PC-9 (cell line): ENCODE data around the gene XAB2. TPM values are rescaled to one million over a fixed set of nuclear protein-coding genes. Genes with fewer than 3 reads are reported as not detected.

ENCODE experiments used
- BruUV-seq: library from RNA; stranded (reverse); fragments of 400-500 nt; replicated peaks from 2 replicates; lab custom pipeline; 2021; lab: Mats Ljungman, UMichigan
- CTCF ChIA-PET: fragments of 300-600 bp; sonication (Branson Sonifier 250); formaldehyde crosslinking; loops from one replicate; lab custom pipeline; 2022; ENCODE audit warnings: antibody characterized with exemption; lab: Charles Lee
- POLR2A ChIA-PET: fragments of 300-600 bp; sonication (Branson Sonifier 250); formaldehyde crosslinking; loops from one replicate; lab custom pipeline; 2022; ENCODE audit warnings: antibody characterized with exemption; ENCODE audit not compliant: unreplicated experiment; lab: Charles Lee
- DNase-seq, 2 experiments: peaks; one replicate each; pipeline versions ENCODE4 v3.0.0 to v3.0.0-alpha.2; 2015 to 2022; ENCODE audit warnings: mixed read lengths in 1 of 2
- H2AFZ ChIP-seq: fragments of 200-600 bp; sonication (generic); 2 replicates; pipeline ENCODE4 v1.8.1; 2017; ENCODE audit warnings: antibody characterized with exemption
- H3F3A ChIP-seq: fragments of 200-600 bp; sonication (generic); 2 replicates; pipeline ENCODE4 v1.8.1; 2017; ENCODE audit warnings: antibody characterized with exemption, mild to moderate bottlenecking, low read depth; ENCODE audit not compliant: insufficient read depth
- H3K27ac ChIP-seq: fragments of 200-600 bp; sonication (generic); 2 replicates; pipeline ENCODE4 v1.6.1; 2016; ENCODE audit warnings: mixed run types
- H3K27me3 ChIP-seq: fragments of 200-600 bp; sonication (generic); 2 replicates; pipeline ENCODE4 v1.6.1; 2016; ENCODE audit warnings: low read depth, mixed run types; ENCODE audit not compliant: insufficient read depth
- H3K36me3 ChIP-seq: fragments of 200-600 bp; sonication (generic); 2 replicates; pipeline ENCODE4 v1.6.1; 2016; ENCODE audit warnings: low read depth, mixed run types
- H3K4me1 ChIP-seq: fragments of 200-600 bp; sonication (generic); replicated peaks from 2 replicates; pipeline ENCODE4 v1.6.1; 2016; ENCODE audit warnings: mixed run types; ENCODE audit not compliant: insufficient read depth
- H3K4me2 ChIP-seq: fragments of 200-600 bp; sonication (generic); 2 replicates; pipeline ENCODE4 v1.6.1; 2017; ENCODE audit warnings: mixed run types
- H3K4me3 ChIP-seq: fragments of 200-600 bp; sonication (generic); 2 replicates; pipeline ENCODE4 v1.6.1; 2016; ENCODE audit warnings: mixed run types
- H3K79me2 ChIP-seq: fragments of 200-600 bp; sonication (generic); 2 replicates; pipeline ENCODE4 v1.6.1; 2017; ENCODE audit warnings: low read depth, mixed run types
- H3K9me2 ChIP-seq: fragments of 200-600 bp; sonication (generic); 2 replicates; pipeline ENCODE4 v1.8.1; 2017; ENCODE audit warnings: mild to moderate bottlenecking; ENCODE audit not compliant: insufficient read depth
- H3K9me3 ChIP-seq: fragments of 200-600 bp; sonication (generic); 2 replicates; pipeline ENCODE4 v1.8.1; 2016; ENCODE audit warnings: low read depth; ENCODE audit not compliant: insufficient read depth
- H4K20me1 ChIP-seq: fragments of 200-600 bp; sonication (generic); 2 replicates; pipeline ENCODE4 v1.8.1; 2017; ENCODE audit not compliant: insufficient read depth
- CTCF ChIP-seq: fragments of 200-600 bp; sonication (generic); conservative IDR thresholded peaks from 2 replicates; pipeline ENCODE4 v1.6.1; 2017; ENCODE audit warnings: mixed run types, antibody characterized with exemption, mild to moderate bottlenecking, moderate library complexity
- EZH2 ChIP-seq: fragments of 200-600 bp; sonication (generic); IDR thresholded peaks from 2 replicates; pipeline ENCODE4 v1.8.0; 2017; ENCODE audit warnings: antibody characterized with exemption, low read depth
- intact Hi-C: fragments of 100-400 bp; cut with micrococcal nuclease; formaldehyde crosslinking; loops from one replicate; pipeline ENCODE4 v1.10.0; 2022; ENCODE audit not compliant: unreplicated experiment
- total RNA-seq: library from RNA; stranded (reverse); gene quantifications from 2 replicates; pipeline ENCODE4 v1.2.3, GENCODE V29; 2021

Gene XAB2
- total RNA-seq, 1 experiment from 2014 or later, result 44.9 TPM

- peak in 1 of 2 experiments; percentile 12 for DNase-seq
- H3K27ac ChIP-seq, result no peak overlapping the region
- no peaks in the 10 kb centered on the region for H3K4me1 ChIP-seq
- H3K36me3 ChIP-seq, result no peaks in the 10 kb centered on the region; the same call in 1 of the 2 replicates
- POLR2A ChIA-PET, result no interaction called here
- H3K4me3 ChIP-seq, result no peak overlapping the region
- no peak overlapping the region for H2AFZ ChIP-seq
- peaks cover 19% of the 10 kb centered on the region; the same call in 1 of the 2 replicates for H4K20me1 ChIP-seq
- no peak overlapping the region for H3K4me2 ChIP-seq
- H3K27me3 ChIP-seq, result no peaks in the 10 kb centered on the region
- intact Hi-C loops, result no loop called here
- peaks cover 29% of the 10 kb centered on the region; the same call in 1 of the 2 replicates for H3F3A ChIP-seq
- TF ChIP-seq EZH2 (no peak), CTCF (no peak)
- no TSS peak for BruUV-seq
- CTCF ChIA-PET, result interaction anchor here (0.6 kb wide), 1 partner anchor 472 kb away, joined by 5 read pairs; no protein-coding TSS in a partner anchor
- no peaks in the 10 kb centered on the region for H3K9me3 ChIP-seq
- H3K79me2 ChIP-seq, result no peaks in the 10 kb centered on the region
- H3K9me2 ChIP-seq, result no peaks in the 10 kb centered on the region
These were observed 21.3 kb downstream of the XAB2 start for GRCh38 chr19:7607874-7608560.

DNA sequence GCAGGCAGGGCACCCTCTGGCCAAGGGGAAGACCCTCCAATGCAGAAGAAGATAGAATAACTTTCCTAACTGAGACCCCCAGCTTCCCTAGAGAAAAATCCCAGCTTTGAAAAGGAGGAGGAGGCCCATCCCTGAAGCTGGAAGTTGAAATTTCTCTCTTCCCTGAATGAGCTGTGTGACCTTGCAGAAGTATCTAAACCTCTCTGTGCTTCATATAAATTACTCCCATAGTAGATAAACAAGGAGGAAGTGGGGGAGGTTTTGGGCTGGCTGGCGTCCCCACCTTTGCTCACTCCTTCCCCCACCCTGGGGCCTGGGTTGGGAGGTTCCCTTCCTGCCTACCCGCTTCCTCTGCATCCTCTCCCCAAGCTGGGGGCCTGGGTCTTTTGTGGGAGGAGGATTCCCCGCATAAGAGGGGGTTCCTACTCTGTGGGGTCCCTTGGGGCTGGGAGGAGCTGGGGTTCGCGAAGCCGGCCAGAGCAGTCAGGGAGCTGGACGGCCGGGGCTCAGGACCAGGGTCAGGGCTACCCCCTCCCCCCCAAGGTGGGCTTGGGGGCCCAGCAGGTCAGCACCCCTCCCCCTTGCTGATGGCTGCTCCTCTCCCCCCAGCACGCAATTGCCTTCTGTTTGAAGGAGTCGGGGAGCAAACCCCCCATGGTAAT is 22.0 kb downstream of the XAB2 start:
- H3K79me2 ChIP-seq, result 0 out of 2 replicates have a peak, but pooled peaks cover under 1% of the 10 kb centered on the region
- TF ChIP-seq CTCF, result no peak
- TF ChIP-seq EZH2, result no peak
- H3F3A ChIP-seq, result peaks cover 30% of the 10 kb centered on the region; the same call in 1 of the 2 replicates
- no peak overlapping the region for H2AFZ ChIP-seq
- no peak for DNase-seq
- no peaks in the 10 kb centered on the region for H3K4me1 ChIP-seq
- no peak overlapping the region for H3K27ac ChIP-seq
- H3K36me3 ChIP-seq, result no peaks in the 10 kb centered on the region; the same call in 1 of the 2 replicates
- CTCF ChIA-PET, result no interaction called here
- intact Hi-C loops, result no loop called here
- POLR2A ChIA-PET, result no interaction called here
- H3K9me2 ChIP-seq, result no peaks in the 10 kb centered on the region
- H4K20me1 ChIP-seq, result peaks cover 21% of the 10 kb centered on the region; the same call in 1 of the 2 replicates
- H3K27me3 ChIP-seq, result no peaks in the 10 kb centered on the region
- H3K4me3 ChIP-seq, result no peak overlapping the region
- BruUV-seq, result no TSS peak
- no peak overlapping the region for H3K4me2 ChIP-seq
- no peaks in the 10 kb centered on the region for H3K9me3 ChIP-seq

DNA sequence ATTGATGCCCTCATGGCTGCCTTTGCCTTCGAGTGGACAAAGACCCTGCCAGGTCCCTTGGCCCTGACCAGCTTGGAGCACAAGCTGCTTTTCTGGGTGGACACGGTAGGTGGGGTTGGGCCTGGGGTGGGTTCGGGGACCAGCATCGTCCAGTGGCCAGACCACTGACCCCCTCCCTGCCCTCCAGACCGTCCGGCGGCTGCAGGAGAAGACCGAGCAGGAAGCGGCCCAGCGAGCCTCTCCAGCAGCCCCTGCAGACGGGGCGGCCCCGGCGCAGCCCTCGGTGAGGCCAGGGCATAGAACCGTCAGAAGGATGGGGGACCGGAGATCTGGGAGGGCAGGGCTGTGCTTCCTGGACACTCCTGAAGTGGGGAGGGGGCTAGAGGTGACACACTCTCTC is 23.1 kb downstream of the XAB2 start:
- TF ChIP-seq CTCF (no peak), EZH2 (no peak)
- Histone ChIP-seq H3F3A (peaks cover 31% of the 10 kb centered on the region; the same call in 1 of the 2 replicates), H2AFZ (no peak overlapping the region), H3K9me3 (no peaks in the 10 kb centered on the region), H3K4me3 (no peak overlapping the region), H3K9me2 (no peaks in the 10 kb centered on the region), H3K36me3 (no peaks in the 10 kb centered on the region; the same call in 1 of the 2 replicates), H4K20me1 (peaks cover 21% of the 10 kb centered on the region; the same call in 1 of the 2 replicates), H3K4me2 (no peak overlapping the region), H3K27me3 (no peaks in the 10 kb centered on the region), H3K79me2 (peaks cover 8% of the 10 kb centered on the region; the same call in 1 of the 2 replicates), H3K27ac (no peak overlapping the region), H3K4me1 (no peaks in the 10 kb centered on the region)
- intact Hi-C loops, result no loop called here
- BruUV-seq, result no TSS peak
- POLR2A ChIA-PET, result no interaction called here
- no peak for DNase-seq
- CTCF ChIA-PET, result interaction anchor here (0.6 to 1.3 kb wide), 2 partner anchors 38 to 317 kb away, joined by 5 to 12 read pairs; no protein-coding TSS in a partner anchor
